HG02885 (cell line): ENCODE measurements around the gene MTSS2.
"Not testable (repeated sequence)": the region's sequence is repeated elsewhere in the genome, so short reads cannot be mapped to it uniquely, and the experiment has no call there.

Source experiments
- ATAC-seq: cut with Tn5 transposase; IDR thresholded peaks from one replicate; pipeline ENCODE4 v1.9.1; 2021; ENCODE audit warnings: mild to moderate bottlenecking; ENCODE audit not compliant: unreplicated experiment, poor library complexity

MTSS2 gene

GRCh38 chr16:70676675-70677498 is 9.0 kb downstream of the MTSS2 start:
- no peak for ATAC-seq

GRCh38 chr16:70675851-70676513 is 9.9 kb downstream of the MTSS2 start:
- ATAC-seq, result no peak

GRCh38 chr16:70674221-70675014 is 11.4 kb downstream of the MTSS2 start:
- no peak for ATAC-seq

- not testable (repeated sequence) for ATAC-seq
These were observed 14.9 kb downstream of the MTSS2 start for GRCh38 chr16:70670938-70671337.

GRCh38 chr16:70670175-70670574 is 15.7 kb downstream of the MTSS2 start:
- no peak for ATAC-seq

GRCh38 chr16:70665806-70666735 is 19.8 kb downstream of the MTSS2 start:
- ATAC-seq, result no peak

- no peak for ATAC-seq
These were observed 20.6 kb downstream of the MTSS2 start for GRCh38 chr16:70665113-70665694.

- no peak for ATAC-seq
These were observed 21.3 kb downstream of the MTSS2 start for GRCh38 chr16:70664325-70665112.

GRCh38 chr16:70663524-70664324 is 22.1 kb downstream of the MTSS2 start:
- no peak for ATAC-seq

- ATAC-seq, result no peak
These were observed 22.8 kb downstream of the MTSS2 start for GRCh38 chr16:70662991-70663523.

GRCh38 chr16:70661918-70662641 is 23.8 kb downstream of the MTSS2 start:
- ATAC-seq, result no peak

- ATAC-seq, result no peak
These were observed 24.3 kb downstream of the MTSS2 start for GRCh38 chr16:70661534-70661917.

GRCh38 chr16:70660672-70661350 is 25.0 kb downstream of the MTSS2 start:
- ATAC-seq, result no peak

GRCh38 chr16:70659953-70660671 is 25.7 kb downstream of the MTSS2 start:
- ATAC-seq, result no peak

- no peak for ATAC-seq
These were observed 26.3 kb downstream of the MTSS2 start for GRCh38 chr16:70659546-70659945.

- no peak for ATAC-seq
These were observed 26.9 kb downstream of the MTSS2 start for GRCh38 chr16:70658921-70659320.
